NCI-H2107 treated with DMSO at 0.1 percent for 48 hours (cell line): ENCODE results near the gene CAMSAP1.

Experiments
- DNase-seq: peaks from one replicate; lab custom pipeline; 2025; ENCODE audit not compliant: unreplicated experiment; lab: John Stamatoyannopoulos, UW

The CAMSAP1 gene

GRCh38 chr9:135794361-135794885, 112.9 kb downstream of the CAMSAP1 start:
- DNase-seq = no peak

- no peak for DNase-seq
Observed at GRCh38 chr9:135794057-135794335, 113.3 kb downstream of the CAMSAP1 start.

GRCh38 chr9:135793221-135794056, 113.9 kb downstream of the CAMSAP1 start:
- DNase-seq = no peak

- no peak for DNase-seq
Observed at GRCh38 chr9:135792268-135793128, 114.8 kb downstream of the CAMSAP1 start.

- DNase-seq = peak; percentile 16
Observed at GRCh38 chr9:135791431-135792267, 115.7 kb downstream of the CAMSAP1 start.

- DNase-seq = no peak
Observed at GRCh38 chr9:135790850-135791249, 116.5 kb downstream of the CAMSAP1 start.

GRCh38 chr9:135790356-135790755, 117.0 kb downstream of the CAMSAP1 start:
- DNase-seq = no peak

- no peak for DNase-seq
Observed at GRCh38 chr9:135789838-135790291, 117.5 kb downstream of the CAMSAP1 start.

GRCh38 chr9:135788576-135789300, 118.6 kb downstream of the CAMSAP1 start:
- DNase-seq = no peak

GRCh38 chr9:135787776-135788575, 119.4 kb downstream of the CAMSAP1 start:
- no peak for DNase-seq

GRCh38 chr9:135787317-135787716, 120.0 kb downstream of the CAMSAP1 start:
- no peak for DNase-seq

GRCh38 chr9:135786146-135786690, 121.1 kb downstream of the CAMSAP1 start:
- DNase-seq = no peak

- no peak for DNase-seq
Observed at GRCh38 chr9:135785013-135785575, 122.3 kb downstream of the CAMSAP1 start.

GRCh38 chr9:135783540-135784245, 123.7 kb downstream of the CAMSAP1 start:
- DNase-seq = no peak

- DNase-seq = no peak
Observed at GRCh38 chr9:135782946-135783345, 124.4 kb downstream of the CAMSAP1 start.

- DNase-seq = no peak
Observed at GRCh38 chr9:135780626-135781025, 126.7 kb downstream of the CAMSAP1 start.

GRCh38 chr9:135780086-135780485, 127.3 kb downstream of the CAMSAP1 start:
- no peak for DNase-seq

- no peak for DNase-seq
Observed at GRCh38 chr9:135779571-135779970, 127.8 kb downstream of the CAMSAP1 start.
